Measurements from ENCODE around the gene CBX5. TPM values are rescaled to one million over a fixed set of nuclear protein-coding genes. Genes with fewer than 3 reads are reported as not detected.

CBX5 gene
- total and polyA plus RNA-seq, 9 of the 15 experiments (the other 6 are each of a cell fraction or from before 2014, with no cell fraction given), result 32.6 to 102 (median 59.2) TPM

- H3K4me2 ChIP-seq (ENCODE audit: insufficient read depth, low read length), result peak overlapping the region; percentile 22; the same call in 1 of the 2 replicates
- DNase-seq (ENCODE audit: extremely low read depth in 1 of 4, low spot score in 3 of 4) (peak in 2 of 4 experiments; percentile 42 to 59), FAIRE-seq (no peak), ATAC-seq (peak; percentile 14; the same call in 2 of the 3 replicates)
- H2AFZ ChIP-seq (ENCODE audit: low read depth, low read length), result no peak overlapping the region
- 8% methylated on average over 5 of the region's 5 CpGs for WGBS (ENCODE audit: insufficient coverage, low coverage, missing lambda C conversion rate)
- ChIA-PET POLR2A (interaction anchor here (1.4 to 2.0 kb wide), 2 partner anchors 193 to 195 kb away, joined by 5 to 8 read pairs; no protein-coding TSS in a partner anchor), CTCF (ENCODE audit: low intra/inter-chr PET ratio) (interaction anchor here (1.1 to 3.7 kb wide), 5 partner anchors 9 to 215 kb away, joined by 3 to 42 read pairs (median 10); partner anchors contain the start of genes HOXC10 and HOXC5)
- BruUV-seq (replicated peaks), result no TSS peak
- no peak overlapping the region for H3K4me3 ChIP-seq
- H3K79me2 ChIP-seq (ENCODE audit: control insufficient read depth, insufficient read depth, low read length), result no peaks in the 10 kb centered on the region
- peaks cover 33 to 39% of the 10 kb centered on the region in 2 experiments for H3K4me1 ChIP-seq (replicated peaks in 1 of 2; ENCODE audit: control insufficient read depth in 2 of 2, insufficient read depth in 2 of 2, low read length in 2 of 2)
- intact Hi-C loops (cut with micrococcal nuclease), result loop anchor here (10.0 kb wide), 1 partner anchor 436 kb away; no protein-coding TSS in a partner anchor
- no peaks in the 10 kb centered on the region for H3K36me3 ChIP-seq (ENCODE audit: control insufficient read depth, insufficient read depth, low read length)
- peaks cover 0 to under 1% of the 10 kb centered on the region in 2 experiments; a peak in 2 of 5 replicates for H3K27me3 ChIP-seq (ENCODE audit: control insufficient read depth in 2 of 2, insufficient read depth in 2 of 2, low read length in 2 of 2)
- in situ Hi-C loops (cut with MboI), result loop anchor here (5.0 to 25.0 kb wide), 3 partner anchors 213 to 506 kb away; partner anchors contain the start of genes CISTR and HOXC10
- H4K20me1 ChIP-seq (replicated peaks; ENCODE audit: control insufficient read depth, insufficient read depth, low read length), result no peaks in the 10 kb centered on the region
- no peak overlapping the region for H3K9ac ChIP-seq (ENCODE audit: insufficient read depth in 1 of 2, low read depth in 2 of 2, low read length in 2 of 2)
- no peak overlapping the region for H3K27ac ChIP-seq (ENCODE audit: extremely low read depth, low read depth, low read length)
- H3K9me1 ChIP-seq (ENCODE audit: control insufficient read depth, insufficient read depth, low read length), result no peaks in the 10 kb centered on the region
- H3K9me3 ChIP-seq (replicated peaks; ENCODE audit: control insufficient read depth, insufficient read depth, low read depth, low read length), result no peaks in the 10 kb centered on the region
- TF ChIP-seq MED1 (CRISPR knock-in tag; IDR thresholded peaks at IDR 0.05; ENCODE audit: borderline replicate concordance) (no peak), BCL6 (CRISPR knock-in tag; IDR thresholded peaks at IDR 0.05) (no peak), PPARD (CRISPR knock-in tag; IDR thresholded peaks at IDR 0.05) (no peak), VEZF1 (CRISPR knock-in tag; IDR thresholded peaks at IDR 0.05) (no peak), ZNF263 (CRISPR knock-in tag; IDR thresholded peaks at IDR 0.05; ENCODE audit: borderline replicate concordance) (0 out of 2 replicates have a peak, but pooled peaks have one; percentile 14), ZBTB49 (CRISPR knock-in tag; IDR thresholded peaks at IDR 0.05; ENCODE audit: borderline replicate concordance) (no peak), NFE2 (IDR thresholded peaks at IDR 0.05; ENCODE audit: low read depth) (peak; percentile 64), ZEB2 (IDR thresholded peaks at IDR 0.05) (peak; percentile 46; the same call in 1 of the 2 replicates), ZC3H11A (IDR thresholded peaks at IDR 0.05; ENCODE audit: low read depth, low read length) (no peak), JUN (IDR thresholded peaks at IDR 0.05; ENCODE audit: borderline replicate concordance, low read depth, low read length) (0 out of 2 replicates have a peak, but pooled peaks have one; percentile 13), JUN (CRISPR knock-in tag; IDR thresholded peaks at IDR 0.05; ENCODE audit: borderline replicate concordance) (no peak), SP1 (CRISPR knock-in tag; IDR thresholded peaks at IDR 0.05) (no peak), NFE2L1 (tag; IDR thresholded peaks at IDR 0.05; ENCODE audit: borderline replicate concordance, low read depth) (no peak), CTBP1 (IDR thresholded peaks at IDR 0.05; ENCODE audit: borderline replicate concordance) (peak; percentile 32; the same call in 1 of the 2 replicates), FOSL1 (tag; conservative IDR thresholded peaks at IDR 0.05) (peak; percentile 45), ATF3 (IDR thresholded peaks at IDR 0.05) (peak; percentile 66), ATF3 (CRISPR knock-in tag; conservative IDR thresholded peaks at IDR 0.05) (no peak), TARDBP (IDR thresholded peaks at IDR 0.05) (no peak), HDAC6 (IDR thresholded peaks at IDR 0.05; ENCODE audit: low read depth, low read length) (no peak)
These were observed 79.5 kb downstream of the CBX5 start for GRCh38 chr12:54200412-54200811.
